Measurements from ENCODE around the gene CDCA3. TPM values are rescaled to one million over a fixed set of nuclear protein-coding genes. Genes with fewer than 3 reads are reported as not detected.
"Not testable (repeated sequence)": the region's sequence is repeated elsewhere in the genome, so short reads cannot be mapped to it uniquely, and the experiment has no call there.

The CDCA3 gene
- total RNA-seq, 1 donor from 2014 or later: 14.6 TPM

- no peak for DNase-seq (ENCODE audit: extremely low read depth, low read depth, low spot score)
Measured at GRCh38 chr12:6873094-6874014, 22.3 kb upstream of the CDCA3 start, which contains the start of gene SPSB2. Gene SPSB2, minus strand, starts transcription at chr12:6873303. Its CDS starts 402 bp downstream, at chr12:6872901.

GRCh38 chr12:6872073-6873048, 21.3 kb upstream of the CDCA3 start:
- DNase-seq (ENCODE audit: extremely low read depth, low read depth, low spot score): no peak

GRCh38 chr12:6871052-6871957, 20.2 kb upstream of the CDCA3 start:
- DNase-seq (ENCODE audit: extremely low read depth, low read depth, low spot score): no peak

- not testable (repeated sequence) for DNase-seq (ENCODE audit: extremely low read depth, low read depth, low spot score)
Measured at GRCh38 chr12:6870304-6870703, 19.2 kb upstream of the CDCA3 start.

- DNase-seq (ENCODE audit: extremely low read depth, low read depth, low spot score): no peak
Measured at GRCh38 chr12:6869049-6870021, 18.2 kb upstream of the CDCA3 start.

GRCh38 chr12:6868211-6869048, 17.3 kb upstream of the CDCA3 start:
- no peak for DNase-seq (ENCODE audit: extremely low read depth, low read depth, low spot score)

- DNase-seq (ENCODE audit: extremely low read depth, low read depth, low spot score): no peak
Measured at GRCh38 chr12:6867413-6868210, 16.5 kb upstream of the CDCA3 start, which contains the start of gene TPI1. Gene TPI1, plus strand, starts transcription at chr12:6867531. Its CDS starts 36 bp downstream, at chr12:6867567.

GRCh38 chr12:6866920-6867412, 15.9 kb upstream of the CDCA3 start:
- no peak for DNase-seq (ENCODE audit: extremely low read depth, low read depth, low spot score)

- no peak for DNase-seq (ENCODE audit: extremely low read depth, low read depth, low spot score)
Measured at GRCh38 chr12:6866163-6866919, 15.3 kb upstream of the CDCA3 start.

- DNase-seq (ENCODE audit: extremely low read depth, low read depth, low spot score): not testable (repeated sequence)
Measured at GRCh38 chr12:6865307-6865706, 14.2 kb upstream of the CDCA3 start.

- DNase-seq (ENCODE audit: extremely low read depth, low read depth, low spot score): no peak
Measured at GRCh38 chr12:6863586-6864321, 12.7 kb upstream of the CDCA3 start.

- DNase-seq (ENCODE audit: extremely low read depth, low read depth, low spot score): no peak
Measured at GRCh38 chr12:6863033-6863432, 11.9 kb upstream of the CDCA3 start.

- DNase-seq (ENCODE audit: extremely low read depth, low read depth, low spot score): no peak
Measured at GRCh38 chr12:6861391-6861790, 10.3 kb upstream of the CDCA3 start.

GRCh38 chr12:6860942-6861341, 9.9 kb upstream of the CDCA3 start:
- no peak for DNase-seq (ENCODE audit: extremely low read depth, low read depth, low spot score)

- DNase-seq (ENCODE audit: extremely low read depth, low read depth, low spot score): no peak
Measured at GRCh38 chr12:6860116-6860515, 9.0 kb upstream of the CDCA3 start.

- DNase-seq (ENCODE audit: extremely low read depth, low read depth, low spot score): no peak
Measured at GRCh38 chr12:6858799-6859198, 7.7 kb upstream of the CDCA3 start.

Data from glomerular endothelial cell (primary cell).